ENCODE data around the gene MICAL2. TPM values are rescaled to one million over a fixed set of nuclear protein-coding genes. Genes with fewer than 3 reads are reported as not detected.
A peak's percentile ranks its signal among the peaks of the same experiment; 100 is the strongest.

MICAL2 gene
- polyA plus RNA-seq, 2 donors = 4.5 to 6.2 TPM

GRCh38 chr11:12198251-12199222, 88.1 kb downstream of the MICAL2 start:
- peaks cover 0 to 2% of the 10 kb centered on the region in 2 donors for H3K36me3 ChIP-seq (ENCODE audit: control insufficient read depth in 2 of 2, insufficient read depth in 2 of 2, low read length in 1 of 2)
- no peaks in the 10 kb centered on the region for H3K27me3 ChIP-seq (ENCODE audit: control insufficient read depth in 1 of 2, insufficient read depth in 2 of 2, low read length in 2 of 2)
- WGBS, 2 donors = 72 to 82% methylated on average over 8 of the region's 8 CpGs
- no peak overlapping the region for H3K4me3 ChIP-seq (ENCODE audit: low read depth in 1 of 2, low read length in 2 of 2)
- H3K27ac ChIP-seq (ENCODE audit: low read depth in 2 of 2, low read length in 1 of 2) = no peak overlapping the region
- H3K4me1 ChIP-seq (ENCODE audit: control insufficient read depth in 2 of 2, insufficient read depth in 2 of 2, low read length in 1 of 2) = peaks cover 0 to 2% of the 10 kb centered on the region in 2 donors
- H3K9me3 ChIP-seq (ENCODE audit: control insufficient read depth in 2 of 2, insufficient read depth in 1 of 2, low read depth in 1 of 2, low read length in 1 of 2) = no peaks in the 10 kb centered on the region

GRCh38 chr11:12199231-12199948, 89.0 kb downstream of the MICAL2 start:
- Histone ChIP-seq H3K9me3 (ENCODE audit: control insufficient read depth in 2 of 2, insufficient read depth in 1 of 2, low read depth in 1 of 2, low read length in 1 of 2) (no peaks in the 10 kb centered on the region), H3K36me3 (ENCODE audit: control insufficient read depth in 2 of 2, insufficient read depth in 2 of 2, low read length in 1 of 2) (peaks cover 0 to 2% of the 10 kb centered on the region in 2 donors), H3K4me3 (ENCODE audit: low read depth in 1 of 2, low read length in 2 of 2) (no peak overlapping the region), H3K27me3 (ENCODE audit: control insufficient read depth in 1 of 2, insufficient read depth in 2 of 2, low read length in 2 of 2) (no peaks in the 10 kb centered on the region), H3K4me1 (ENCODE audit: control insufficient read depth in 2 of 2, insufficient read depth in 2 of 2, low read length in 1 of 2) (peaks cover 0 to 2% of the 10 kb centered on the region in 2 donors), H3K27ac (ENCODE audit: low read depth in 2 of 2, low read length in 1 of 2) (peak overlapping the region in 1 of 2 donors; percentile 48)
- WGBS, 2 donors = 71 to 77% methylated on average over 13 of the region's 13 CpGs

- peaks cover 0 to 2% of the 10 kb centered on the region in 2 donors for H3K4me1 ChIP-seq (ENCODE audit: control insufficient read depth in 2 of 2, insufficient read depth in 2 of 2, low read length in 1 of 2)
- H3K9me3 ChIP-seq (ENCODE audit: control insufficient read depth in 2 of 2, insufficient read depth in 1 of 2, low read depth in 1 of 2, low read length in 1 of 2) = no peaks in the 10 kb centered on the region
- no peak overlapping the region for H3K4me3 ChIP-seq (ENCODE audit: low read depth in 1 of 2, low read length in 2 of 2)
- H3K36me3 ChIP-seq (ENCODE audit: control insufficient read depth in 2 of 2, insufficient read depth in 2 of 2, low read length in 1 of 2) = peaks cover 0 to 2% of the 10 kb centered on the region in 2 donors
- H3K27me3 ChIP-seq (ENCODE audit: control insufficient read depth in 1 of 2, insufficient read depth in 2 of 2, low read length in 2 of 2) = no peaks in the 10 kb centered on the region
- 52% methylated on average over 14 of the region's 14 CpGs for WGBS, 2 donors
- peak overlapping the region; percentile 48 to 70 for H3K27ac ChIP-seq (ENCODE audit: low read depth in 2 of 2, low read length in 1 of 2)
Observed at GRCh38 chr11:12200279-12200990, 90.0 kb downstream of the MICAL2 start.

- Histone ChIP-seq H3K4me3 (ENCODE audit: low read depth in 1 of 2, low read length in 2 of 2) (no peak overlapping the region), H3K36me3 (ENCODE audit: control insufficient read depth in 2 of 2, insufficient read depth in 2 of 2, low read length in 1 of 2) (peaks cover 0 to 2% of the 10 kb centered on the region in 2 donors), H3K27ac (ENCODE audit: low read depth in 2 of 2, low read length in 1 of 2) (peak overlapping the region in 1 of 2 donors; percentile 8), H3K27me3 (ENCODE audit: control insufficient read depth in 1 of 2, insufficient read depth in 2 of 2, low read length in 2 of 2) (no peaks in the 10 kb centered on the region), H3K4me1 (ENCODE audit: control insufficient read depth in 2 of 2, insufficient read depth in 2 of 2, low read length in 1 of 2) (peaks cover 0 to 2% of the 10 kb centered on the region in 2 donors), H3K9me3 (ENCODE audit: control insufficient read depth in 2 of 2, insufficient read depth in 1 of 2, low read depth in 1 of 2, low read length in 1 of 2) (no peaks in the 10 kb centered on the region)
- 69 to 72% methylated on average over 18 of the region's 18 CpGs for WGBS, 2 donors
Observed at GRCh38 chr11:12200991-12201985, 90.9 kb downstream of the MICAL2 start.

- Histone ChIP-seq H3K4me1 (ENCODE audit: control insufficient read depth in 2 of 2, insufficient read depth in 2 of 2, low read length in 1 of 2) (peaks cover 0 to 2% of the 10 kb centered on the region in 2 donors), H3K27ac (ENCODE audit: low read depth in 2 of 2, low read length in 1 of 2) (no peak overlapping the region), H3K9me3 (ENCODE audit: control insufficient read depth in 2 of 2, insufficient read depth in 1 of 2, low read depth in 1 of 2, low read length in 1 of 2) (no peaks in the 10 kb centered on the region), H3K27me3 (ENCODE audit: control insufficient read depth in 1 of 2, insufficient read depth in 2 of 2, low read length in 2 of 2) (no peaks in the 10 kb centered on the region), H3K4me3 (ENCODE audit: low read depth in 1 of 2, low read length in 2 of 2) (no peak overlapping the region), H3K36me3 (ENCODE audit: control insufficient read depth in 2 of 2, insufficient read depth in 2 of 2, low read length in 1 of 2) (peaks cover 0 to 2% of the 10 kb centered on the region in 2 donors)
- 95% methylated on average over 7 of the region's 7 CpGs for WGBS, 2 donors
Observed at GRCh38 chr11:12202661-12203310, 92.4 kb downstream of the MICAL2 start.

GRCh38 chr11:12204506-12204905, 94.1 kb downstream of the MICAL2 start:
- Histone ChIP-seq H3K4me3 (ENCODE audit: low read depth in 1 of 2, low read length in 2 of 2) (no peak overlapping the region), H3K9me3 (ENCODE audit: control insufficient read depth in 2 of 2, insufficient read depth in 1 of 2, low read depth in 1 of 2, low read length in 1 of 2) (no peaks in the 10 kb centered on the region), H3K27me3 (ENCODE audit: control insufficient read depth in 1 of 2, insufficient read depth in 2 of 2, low read length in 2 of 2) (no peaks in the 10 kb centered on the region), H3K36me3 (ENCODE audit: control insufficient read depth in 2 of 2, insufficient read depth in 2 of 2, low read length in 1 of 2) (no peaks in the 10 kb centered on the region), H3K27ac (ENCODE audit: low read depth in 2 of 2, low read length in 1 of 2) (no peak overlapping the region), H3K4me1 (ENCODE audit: control insufficient read depth in 2 of 2, insufficient read depth in 2 of 2, low read length in 1 of 2) (no peaks in the 10 kb centered on the region)
- 98 to 100% methylated on average over 1 of the region's 1 CpG for WGBS, 2 donors

GRCh38 chr11:12205330-12205729, 94.9 kb downstream of the MICAL2 start:
- Histone ChIP-seq H3K4me1 (ENCODE audit: control insufficient read depth in 2 of 2, insufficient read depth in 2 of 2, low read length in 1 of 2) (no peaks in the 10 kb centered on the region), H3K4me3 (ENCODE audit: low read depth in 1 of 2, low read length in 2 of 2) (no peak overlapping the region), H3K9me3 (ENCODE audit: control insufficient read depth in 2 of 2, insufficient read depth in 1 of 2, low read depth in 1 of 2, low read length in 1 of 2) (no peaks in the 10 kb centered on the region), H3K36me3 (ENCODE audit: control insufficient read depth in 2 of 2, insufficient read depth in 2 of 2, low read length in 1 of 2) (no peaks in the 10 kb centered on the region), H3K27me3 (ENCODE audit: control insufficient read depth in 1 of 2, insufficient read depth in 2 of 2, low read length in 2 of 2) (no peaks in the 10 kb centered on the region), H3K27ac (ENCODE audit: low read depth in 2 of 2, low read length in 1 of 2) (no peak overlapping the region)

GRCh38 chr11:12206529-12206928, 96.1 kb downstream of the MICAL2 start:
- H3K4me1 ChIP-seq (ENCODE audit: control insufficient read depth in 2 of 2, insufficient read depth in 2 of 2, low read length in 1 of 2) = no peaks in the 10 kb centered on the region
- H3K27ac ChIP-seq (ENCODE audit: low read depth in 2 of 2, low read length in 1 of 2) = no peak overlapping the region
- H3K4me3 ChIP-seq (ENCODE audit: low read depth in 1 of 2, low read length in 2 of 2) = no peak overlapping the region
- no peaks in the 10 kb centered on the region for H3K27me3 ChIP-seq (ENCODE audit: control insufficient read depth in 1 of 2, insufficient read depth in 2 of 2, low read length in 2 of 2)
- no peaks in the 10 kb centered on the region for H3K36me3 ChIP-seq (ENCODE audit: control insufficient read depth in 2 of 2, insufficient read depth in 2 of 2, low read length in 1 of 2)
- WGBS, 2 donors = 86 to 92% methylated on average over 3 of the region's 3 CpGs
- H3K9me3 ChIP-seq (ENCODE audit: control insufficient read depth in 2 of 2, insufficient read depth in 1 of 2, low read depth in 1 of 2, low read length in 1 of 2) = no peaks in the 10 kb centered on the region
